ENCODE measurements around the gene LYPD8.

- TF ChIP-seq CTCF (conservative IDR thresholded peaks at IDR 0.05): no peak
- TF ChIP-seq ZFX (IDR thresholded peaks at IDR 0.05): no peak
Measured at GRCh38 chr1:248778906-248779305, 23.3 kb upstream of the LYPD8 start.

All from C4-2B (cell line).